ENCODE data around the gene ARHGEF2. TPM values are rescaled to one million over a fixed set of nuclear protein-coding genes. Genes with fewer than 3 reads are reported as not detected.

Gene ARHGEF2
- total and polyA plus RNA-seq, 10 of the 15 experiments (the other 5 are each of a cell fraction or from before 2014, with no cell fraction given) = 8.1 to 113 (median 69.9) TPM

- no peak for TF ChIP-seq CUX1 (IDR thresholded peaks at IDR 0.05; ENCODE audit: insufficient replicate concordance, low read depth, low read length)
- no peak for TF ChIP-seq EED (IDR thresholded peaks at IDR 0.05; ENCODE audit: low read depth)
- no peak for TF ChIP-seq POLR2AphosphoS5 (IDR thresholded peaks at IDR 0.05; ENCODE audit: low read length)
These were observed 74.1 kb downstream of the ARHGEF2 start (continued) for GRCh38 chr1:155904261-155904660.

- in situ Hi-C loops (cut with MboI) = no loop called here
- Histone ChIP-seq H3K4me2 (ENCODE audit: control insufficient read depth, insufficient read depth) (no peak overlapping the region), H3K9me3 (replicated peaks; ENCODE audit: control insufficient read depth, insufficient read depth, low read length) (no peaks in the 10 kb centered on the region), H3K4me1 (ENCODE audit: control insufficient read depth, insufficient read depth, low read length) (no peaks in the 10 kb centered on the region), H2AFZ (ENCODE audit: control insufficient read depth, low read depth, low read length) (no peak overlapping the region), H3K27ac (ENCODE audit: control insufficient read depth, insufficient read depth) (no peak overlapping the region), H4K20me1 (ENCODE audit: control insufficient read depth, insufficient read depth) (no peaks in the 10 kb centered on the region), H3K36me3 (ENCODE audit: control insufficient read depth in 2 of 2, insufficient read depth in 2 of 2, low read length in 1 of 2) (peaks cover 6 to 27% of the 10 kb centered on the region in 2 experiments), H3K4me3 (no peak overlapping the region), H3K27me3 (replicated peaks in 1 of 2; ENCODE audit: control insufficient read depth in 2 of 2, insufficient read depth in 2 of 2, low read length in 1 of 2) (no peaks in the 10 kb centered on the region), H3K9ac (ENCODE audit: control insufficient read depth, insufficient read depth, low read length) (no peak overlapping the region), H3K79me2 (ENCODE audit: control insufficient read depth, insufficient read depth, low read length) (no peaks in the 10 kb centered on the region)
- no peak for ATAC-seq
- no TSS peak for BruUV-seq (replicated peaks)
- DNase-seq (ENCODE audit: low read depth, low spot score) = no peak
- intact Hi-C loops (cut with micrococcal nuclease; ENCODE audit: unreplicated experiment) = no loop called here
- POLR2A ChIA-PET = interaction anchor here (0.7 kb wide), 1 partner anchor 117 kb away, joined by 5 read pairs; no protein-coding TSS in a partner anchor
- FAIRE-seq = no peak
- RAD21 ChIA-PET (ENCODE audit: unreplicated experiment) = no interaction called here
- CTCF ChIA-PET = interaction anchor here (1.9 kb wide), 1 partner anchor 17 kb away, joined by 8 read pairs; no protein-coding TSS in a partner anchor
- WGBS (ENCODE audit: insufficient coverage, insufficient replicate concordance, low lambda C conversion rate, missing lambda C conversion rate) = 95% methylated on average over 4 of the region's 4 CpGs
- SMC1A ChIA-PET (ENCODE audit: uncharacterized antibody, unreplicated experiment) = interaction anchor here (1.5 kb wide), 1 partner anchor 9 kb away, joined by 3 read pairs; no protein-coding TSS in a partner anchor
- TF ChIP-seq MTA3 (IDR thresholded peaks at IDR 0.05; ENCODE audit: borderline replicate concordance, low read length) = no peak
- no peak for TF ChIP-seq RELA (IDR thresholded peaks at IDR 0.05; ENCODE audit: borderline replicate concordance, partially characterized antibody)
- no peak for TF ChIP-seq RELB (IDR thresholded peaks at IDR 0.05; ENCODE audit: low read depth)
- TF ChIP-seq NR2C2 (IDR thresholded peaks at IDR 0.05; ENCODE audit: borderline replicate concordance, control insufficient read depth, insufficient read length, low read depth) = no peak
These were observed 78.2 kb downstream of the ARHGEF2 start for GRCh38 chr1:155900161-155900560.

Measured in GM12878 (cell line).